GM18499 (cell line): ENCODE data around the gene SENP5.

Source experiments
- ATAC-seq: cut with Tn5 transposase; IDR thresholded peaks from one replicate; pipeline ENCODE4 v1.9.1; 2021; ENCODE audit warnings: moderate number of reproducible peaks; ENCODE audit not compliant: insufficient read depth, unreplicated experiment

SENP5 gene

GRCh38 chr3:196883361-196883760 is 15.6 kb downstream of the SENP5 start:
- no peak for ATAC-seq

GRCh38 chr3:196886144-196886543 is 18.4 kb downstream of the SENP5 start:
- ATAC-seq = no peak

- no peak for ATAC-seq
These were observed 22.4 kb downstream of the SENP5 start for GRCh38 chr3:196889844-196890708.

GRCh38 chr3:196894557-196895295 is 27.0 kb downstream of the SENP5 start:
- no peak for ATAC-seq

- ATAC-seq = no peak
These were observed 28.5 kb downstream of the SENP5 start for GRCh38 chr3:196896229-196896628.

GRCh38 chr3:196901768-196902167 is 34.0 kb downstream of the SENP5 start:
- ATAC-seq = no peak

- ATAC-seq = no peak
These were observed 34.6 kb downstream of the SENP5 start for GRCh38 chr3:196902296-196902695.

- ATAC-seq = no peak
These were observed 36.0 kb downstream of the SENP5 start for GRCh38 chr3:196903740-196904139.

GRCh38 chr3:196914866-196915265 is 47.1 kb downstream of the SENP5 start:
- no peak for ATAC-seq

- no peak for ATAC-seq
These were observed 47.7 kb downstream of the SENP5 start for GRCh38 chr3:196915375-196915774.

- no peak for ATAC-seq
These were observed 48.5 kb downstream of the SENP5 start for GRCh38 chr3:196916221-196916620.

- no peak for ATAC-seq
These were observed 49.3 kb downstream of the SENP5 start for GRCh38 chr3:196916995-196917394.

GRCh38 chr3:196918968-196919367 is 51.2 kb downstream of the SENP5 start:
- ATAC-seq = no peak

- ATAC-seq = no peak
These were observed 53.0 kb downstream of the SENP5 start for GRCh38 chr3:196920733-196921132.

GRCh38 chr3:196927571-196928453 is 60.1 kb downstream of the SENP5 start:
- ATAC-seq = no peak

- no peak for ATAC-seq
These were observed 63.4 kb downstream of the SENP5 start for GRCh38 chr3:196931157-196931556.

- no peak for ATAC-seq
These were observed 64.3 kb downstream of the SENP5 start for GRCh38 chr3:196931828-196932587.

GRCh38 chr3:196932600-196932999 is 64.9 kb downstream of the SENP5 start:
- no peak for ATAC-seq

GRCh38 chr3:196936288-196936687 is 68.6 kb downstream of the SENP5 start:
- ATAC-seq = no peak

GRCh38 chr3:196938124-196938523 is 70.4 kb downstream of the SENP5 start:
- no peak for ATAC-seq
